ENCODE measurements around the gene AKR1B15. TPM values are rescaled to one million over a fixed set of nuclear protein-coding genes. Genes with fewer than 3 reads are reported as not detected.

Gene AKR1B15
- total and polyA plus RNA-seq, 2 experiments from 2014 or later, result not detected

- TF ChIP-seq CTCF (conservative IDR thresholded peaks at IDR 0.05; ENCODE audit: low read depth in 2 of 2) (no peak), REST (IDR thresholded peaks at IDR 0.05; ENCODE audit: unreplicated experiment) (no peak), POLR2AphosphoS5 (IDR thresholded peaks at IDR 0.05; ENCODE audit: low read depth) (no peak), STAT1 (IDR thresholded peaks at IDR 0.05; ENCODE audit: unreplicated experiment) (no peak), ZNF331 (CRISPR knock-in tag; IDR thresholded peaks at IDR 0.05; ENCODE audit: low read depth) (no peak), JUNB (IDR thresholded peaks at IDR 0.05; ENCODE audit: unreplicated experiment) (no peak)
Observed at GRCh38 chr7:134613623-134614347, 64.9 kb downstream of the AKR1B15 start (continued).

GRCh38 chr7:134616611-134617010 is 67.7 kb downstream of the AKR1B15 start:
- Mint-ChIP-seq H3K36me3 (ENCODE audit: low read depth) (no peaks in the 10 kb centered on the region), H3K27me3 (ENCODE audit: insufficient read depth, low read depth, poor library complexity) (no peaks in the 10 kb centered on the region), H3K4me3 (no peak overlapping the region), H3K27ac (no peak overlapping the region), H3K9me3 (no peaks in the 10 kb centered on the region), H3K4me1 (no peaks in the 10 kb centered on the region)
- Histone ChIP-seq H3K4me1 (ENCODE audit: insufficient read depth) (no peaks in the 10 kb centered on the region), H3K9me2 (ENCODE audit: insufficient read depth) (peaks cover 12% of the 10 kb centered on the region), H2AFZ (no peak overlapping the region), H3K27ac (ENCODE audit: low read depth) (no peak overlapping the region), H4K20me1 (replicated peaks; ENCODE audit: insufficient read depth) (no peaks in the 10 kb centered on the region), H3K4me2 (no peak overlapping the region), H3K36me3 (ENCODE audit: insufficient read depth) (no peaks in the 10 kb centered on the region), H3F3A (replicated peaks; ENCODE audit: low read depth) (no peaks in the 10 kb centered on the region), H3K27me3 (ENCODE audit: insufficient read depth) (no peaks in the 10 kb centered on the region), H3K79me2 (replicated peaks; ENCODE audit: insufficient read depth) (no peaks in the 10 kb centered on the region), H3K4me3 (no peak overlapping the region)
- no peak for ATAC-seq
- DNase-seq (ENCODE audit: low spot score), result no peak
- no peak for TF ChIP-seq EZH2 (IDR thresholded peaks at IDR 0.05; ENCODE audit: low read depth, unreplicated experiment)
- no peak for TF ChIP-seq ZNF114 (CRISPR knock-in tag; IDR thresholded peaks at IDR 0.05)
- TF ChIP-seq POLR2AphosphoS5 (IDR thresholded peaks at IDR 0.05; ENCODE audit: low read depth), result no peak
- TF ChIP-seq ZNF331 (CRISPR knock-in tag; IDR thresholded peaks at IDR 0.05; ENCODE audit: low read depth), result no peak
- TF ChIP-seq EZH2phosphoT487 (IDR thresholded peaks at IDR 0.05; ENCODE audit: unreplicated experiment), result no peak
- no peak for TF ChIP-seq CTCF (conservative IDR thresholded peaks at IDR 0.05; ENCODE audit: low read depth in 2 of 2)
- TF ChIP-seq JUNB (IDR thresholded peaks at IDR 0.05; ENCODE audit: unreplicated experiment), result no peak
- no peak for TF ChIP-seq ETS1 (IDR thresholded peaks at IDR 0.05)
